PC-9 (cell line): ENCODE results near the gene SAPCD1.

Experiments
- EZH2 ChIP-seq: fragments of 200-600 bp; sonication (generic); IDR thresholded peaks from 2 replicates; pipeline ENCODE4 v1.8.0; 2017; ENCODE audit warnings: antibody characterized with exemption, low read depth
- TF ChIP-seq, protein P1 (sequence below): fragments of 200-600 bp; sonication (generic); conservative IDR thresholded peaks from 2 replicates; pipeline ENCODE4 v1.6.1; 2017; ENCODE audit warnings: mixed run types, antibody characterized with exemption, mild to moderate bottlenecking, moderate library complexity

- TF ChIP-seq, protein P1, sequence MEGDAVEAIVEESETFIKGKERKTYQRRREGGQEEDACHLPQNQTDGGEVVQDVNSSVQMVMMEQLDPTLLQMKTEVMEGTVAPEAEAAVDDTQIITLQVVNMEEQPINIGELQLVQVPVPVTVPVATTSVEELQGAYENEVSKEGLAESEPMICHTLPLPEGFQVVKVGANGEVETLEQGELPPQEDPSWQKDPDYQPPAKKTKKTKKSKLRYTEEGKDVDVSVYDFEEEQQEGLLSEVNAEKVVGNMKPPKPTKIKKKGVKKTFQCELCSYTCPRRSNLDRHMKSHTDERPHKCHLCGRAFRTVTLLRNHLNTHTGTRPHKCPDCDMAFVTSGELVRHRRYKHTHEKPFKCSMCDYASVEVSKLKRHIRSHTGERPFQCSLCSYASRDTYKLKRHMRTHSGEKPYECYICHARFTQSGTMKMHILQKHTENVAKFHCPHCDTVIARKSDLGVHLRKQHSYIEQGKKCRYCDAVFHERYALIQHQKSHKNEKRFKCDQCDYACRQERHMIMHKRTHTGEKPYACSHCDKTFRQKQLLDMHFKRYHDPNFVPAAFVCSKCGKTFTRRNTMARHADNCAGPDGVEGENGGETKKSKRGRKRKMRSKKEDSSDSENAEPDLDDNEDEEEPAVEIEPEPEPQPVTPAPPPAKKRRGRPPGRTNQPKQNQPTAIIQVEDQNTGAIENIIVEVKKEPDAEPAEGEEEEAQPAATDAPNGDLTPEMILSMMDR = peak; percentile 93
- TF ChIP-seq EZH2 = no peak
Observed at GRCh38 chr6:31769684-31770371, 7.4 kb downstream of the SAPCD1 start.
